ENCODE measurements around the gene KMT5C.

KMT5C gene

GRCh38 chr19:55309448-55309847 is 30.2 kb upstream of the KMT5C start:
- TF ChIP-seq PPARA (CRISPR knock-in tag; IDR thresholded peaks at IDR 0.05; ENCODE audit: borderline replicate concordance), result no peak
- TF ChIP-seq TSHZ2 (CRISPR knock-in tag; IDR thresholded peaks at IDR 0.05), result no peak
- no peak for TF ChIP-seq TCF4 (CRISPR knock-in tag; IDR thresholded peaks at IDR 0.05; ENCODE audit: borderline replicate concordance)
- TF ChIP-seq ZFP30 (CRISPR knock-in tag; IDR thresholded peaks at IDR 0.05), result no peak
- no peak for TF ChIP-seq GLIS3 (CRISPR knock-in tag; IDR thresholded peaks at IDR 0.05)
- TF ChIP-seq CSDC2 (CRISPR knock-in tag; IDR thresholded peaks at IDR 0.05), result no peak
- TF ChIP-seq OSR1 (CRISPR knock-in tag; IDR thresholded peaks at IDR 0.05), result no peak
- no peak for TF ChIP-seq ARNTL (CRISPR knock-in tag; IDR thresholded peaks at IDR 0.05; ENCODE audit: borderline replicate concordance, low read depth)
- no peak for TF ChIP-seq ZC3H10 (CRISPR knock-in tag; IDR thresholded peaks at IDR 0.05)
- no peak for TF ChIP-seq SNAI2 (CRISPR knock-in tag; IDR thresholded peaks at IDR 0.05)
- no peak for TF ChIP-seq CSRNP3 (CRISPR knock-in tag; IDR thresholded peaks at IDR 0.05)
- no peak for TF ChIP-seq RARB (CRISPR knock-in tag; IDR thresholded peaks at IDR 0.05)
- no peak for TF ChIP-seq PATZ1 (CRISPR knock-in tag; IDR thresholded peaks at IDR 0.05; ENCODE audit: borderline replicate concordance)
- TF ChIP-seq ESRRG (CRISPR knock-in tag; IDR thresholded peaks at IDR 0.05), result no peak
- TF ChIP-seq CREB5 (CRISPR knock-in tag; IDR thresholded peaks at IDR 0.05; ENCODE audit: low read depth), result no peak
- no peak for ATAC-seq

GRCh38 chr19:55310498-55310897 is 29.2 kb upstream of the KMT5C start:
- no peak for ATAC-seq
- no peak for TF ChIP-seq CSDC2 (CRISPR knock-in tag; IDR thresholded peaks at IDR 0.05)
- no peak for TF ChIP-seq TSHZ2 (CRISPR knock-in tag; IDR thresholded peaks at IDR 0.05)
- no peak for TF ChIP-seq ZFP30 (CRISPR knock-in tag; IDR thresholded peaks at IDR 0.05)
- TF ChIP-seq CREB5 (CRISPR knock-in tag; IDR thresholded peaks at IDR 0.05; ENCODE audit: low read depth), result no peak
- TF ChIP-seq ARNTL (CRISPR knock-in tag; IDR thresholded peaks at IDR 0.05; ENCODE audit: borderline replicate concordance, low read depth), result no peak
- TF ChIP-seq POU6F1 (CRISPR knock-in tag; IDR thresholded peaks at IDR 0.05; ENCODE audit: borderline replicate concordance, low read depth), result no peak
- TF ChIP-seq PATZ1 (CRISPR knock-in tag; IDR thresholded peaks at IDR 0.05; ENCODE audit: borderline replicate concordance), result no peak
- no peak for TF ChIP-seq ZNF565 (CRISPR knock-in tag; conservative IDR thresholded peaks at IDR 0.05; ENCODE audit: low read depth)
- no peak for TF ChIP-seq PPARA (CRISPR knock-in tag; IDR thresholded peaks at IDR 0.05; ENCODE audit: borderline replicate concordance)
- no peak for TF ChIP-seq GLIS3 (CRISPR knock-in tag; IDR thresholded peaks at IDR 0.05)
- TF ChIP-seq ESRRG (CRISPR knock-in tag; IDR thresholded peaks at IDR 0.05), result no peak
- no peak for TF ChIP-seq CSRNP3 (CRISPR knock-in tag; IDR thresholded peaks at IDR 0.05)
- TF ChIP-seq BACH2 (CRISPR knock-in tag; IDR thresholded peaks at IDR 0.05; ENCODE audit: borderline replicate concordance), result no peak
- TF ChIP-seq ISL1 (CRISPR knock-in tag; IDR thresholded peaks at IDR 0.05), result no peak
- TF ChIP-seq TCF4 (CRISPR knock-in tag; IDR thresholded peaks at IDR 0.05; ENCODE audit: borderline replicate concordance), result no peak
- no peak for TF ChIP-seq ZNF8 (CRISPR knock-in tag; IDR thresholded peaks at IDR 0.05)
- TF ChIP-seq RARB (CRISPR knock-in tag; IDR thresholded peaks at IDR 0.05), result no peak
- TF ChIP-seq ZC3H10 (CRISPR knock-in tag; IDR thresholded peaks at IDR 0.05), result no peak
- TF ChIP-seq ZNF70 (CRISPR knock-in tag; IDR thresholded peaks at IDR 0.05), result no peak

All from SK-N-SH treated with all-trans-retinoic acid at 6 μM for 48 hours (cell line).